NCI-H1417 treated with DMSO at 0.1 percent for 48 hours (cell line): ENCODE results near the gene MITF.

ENCODE experiments used
- DNase-seq: peaks from one replicate; lab custom pipeline; 2025; lab: John Stamatoyannopoulos, UW

MITF gene

GRCh38 chr3:69967156-69967555 lies 227.9 kb downstream of the MITF start:
- no peak for DNase-seq

GRCh38 chr3:69970827-69971226 lies 231.6 kb downstream of the MITF start:
- DNase-seq: no peak

- no peak for DNase-seq
Measured at GRCh38 chr3:69972672-69973071, 233.4 kb downstream of the MITF start.

DNA sequence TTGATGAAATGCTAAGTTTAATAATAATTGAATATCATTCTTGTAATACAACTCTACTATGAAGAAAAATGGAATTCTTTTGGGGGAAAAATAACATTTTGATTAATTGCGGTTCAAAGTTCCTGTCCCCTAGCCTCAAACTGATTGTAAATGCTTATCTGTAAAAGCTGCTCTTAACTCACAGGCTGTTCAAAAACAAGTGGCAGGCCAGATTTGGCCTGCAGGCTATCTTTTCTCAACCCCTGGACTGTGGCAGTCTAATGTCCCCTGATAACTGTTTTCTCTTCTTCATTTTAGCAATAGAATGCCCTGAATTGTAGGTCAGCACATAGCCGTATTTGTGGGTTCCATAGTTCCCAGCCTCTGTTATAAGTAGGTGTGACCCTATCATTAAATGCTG lies 236.8 kb downstream of the MITF start:
- no peak for DNase-seq

- no peak for DNase-seq
Measured at GRCh38 chr3:69983546-69984265, 244.4 kb downstream of the MITF start.

DNA sequence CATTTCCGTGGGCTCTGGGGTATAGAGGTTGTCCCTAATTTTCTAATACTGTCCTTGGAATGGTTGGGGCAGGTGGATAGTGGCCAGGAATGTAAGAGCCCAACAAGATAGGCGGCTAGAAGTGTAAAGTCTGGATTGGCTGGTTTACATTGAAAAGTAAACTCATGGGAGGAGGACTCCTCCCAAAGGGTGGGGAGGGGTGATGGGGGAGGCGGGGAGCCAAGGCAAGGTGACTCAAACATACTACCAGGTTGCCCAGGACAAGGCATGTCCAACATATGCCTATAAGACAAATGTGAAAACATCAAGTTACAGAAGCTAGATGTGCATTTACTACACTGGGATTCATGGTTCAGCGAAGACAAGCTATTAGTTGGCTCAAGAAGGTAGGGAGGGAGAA lies 246.0 kb downstream of the MITF start:
- no peak for DNase-seq

GRCh38 chr3:69986419-69986818 lies 247.2 kb downstream of the MITF start:
- no peak for DNase-seq

- DNase-seq: no peak
Measured at GRCh38 chr3:69987833-69988232, 248.6 kb downstream of the MITF start.

DNA sequence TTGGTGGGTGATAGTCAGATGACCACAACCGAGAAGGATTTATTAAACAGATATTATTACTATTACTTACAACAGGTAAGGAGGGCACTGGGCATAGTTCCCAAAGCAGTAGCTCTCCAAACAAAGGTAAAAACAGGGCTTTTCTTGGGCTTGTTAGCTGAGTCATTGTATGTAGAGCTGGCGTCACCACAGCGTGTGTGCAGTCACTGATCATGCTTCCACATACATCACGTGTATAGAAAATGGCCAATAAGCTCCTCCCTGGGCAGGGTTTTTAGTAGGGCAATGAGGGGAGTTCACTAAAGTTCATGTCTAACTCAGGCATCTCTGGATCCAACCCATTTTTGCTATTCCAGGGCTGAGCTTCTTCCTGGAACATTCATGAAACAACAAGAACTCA lies 254.5 kb downstream of the MITF start:
- no peak for DNase-seq

DNA sequence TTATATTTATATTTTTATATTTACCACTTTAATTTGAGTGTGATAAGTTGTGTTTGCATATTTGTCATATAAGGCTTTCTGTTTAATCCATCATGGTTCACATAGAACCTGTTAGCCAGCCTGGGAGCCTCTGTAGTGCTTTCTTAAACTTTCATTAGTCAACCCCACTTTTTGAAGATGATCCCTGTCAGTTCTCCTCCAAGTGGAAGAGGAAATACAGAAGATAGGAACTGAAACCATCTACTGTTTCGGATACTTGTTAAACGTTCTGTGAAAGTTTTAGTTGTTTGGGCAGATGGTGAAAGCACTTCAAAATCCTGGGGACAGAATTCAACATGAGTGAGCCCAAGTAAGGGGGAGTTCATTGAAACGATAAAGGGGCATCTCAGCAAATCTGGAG lies 255.7 kb downstream of the MITF start:
- DNase-seq: no peak

- DNase-seq: no peak
Measured at GRCh38 chr3:69997631-69998307, 258.5 kb downstream of the MITF start.

- DNase-seq: no peak
Measured at GRCh38 chr3:69998759-69999139, 259.5 kb downstream of the MITF start.

GRCh38 chr3:69999140-70000027 lies 260.1 kb downstream of the MITF start, which contains the start of gene SAMMSON:
Gene SAMMSON, plus strand, starts transcription at chr3:69999733.
- DNase-seq: no peak

DNA sequence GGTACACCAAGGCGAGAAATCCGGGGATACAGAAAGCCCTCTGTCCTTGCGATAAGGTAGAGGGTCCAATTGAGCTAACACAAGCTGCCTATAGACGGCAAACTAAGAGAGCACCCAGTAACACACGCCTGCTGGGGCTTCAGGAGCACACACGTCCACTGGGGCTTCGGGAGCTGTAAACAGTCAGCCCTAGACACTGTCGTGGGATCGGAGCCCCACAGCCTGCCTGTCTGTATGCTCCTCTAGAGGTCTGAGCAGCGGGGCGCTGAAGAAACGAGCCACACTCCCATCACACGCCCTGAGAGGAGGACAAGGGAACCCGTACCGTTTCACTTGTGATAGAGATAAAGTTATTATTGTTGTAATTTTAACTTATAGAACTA lies 260.8 kb downstream of the MITF start:
- no peak for DNase-seq

DNA sequence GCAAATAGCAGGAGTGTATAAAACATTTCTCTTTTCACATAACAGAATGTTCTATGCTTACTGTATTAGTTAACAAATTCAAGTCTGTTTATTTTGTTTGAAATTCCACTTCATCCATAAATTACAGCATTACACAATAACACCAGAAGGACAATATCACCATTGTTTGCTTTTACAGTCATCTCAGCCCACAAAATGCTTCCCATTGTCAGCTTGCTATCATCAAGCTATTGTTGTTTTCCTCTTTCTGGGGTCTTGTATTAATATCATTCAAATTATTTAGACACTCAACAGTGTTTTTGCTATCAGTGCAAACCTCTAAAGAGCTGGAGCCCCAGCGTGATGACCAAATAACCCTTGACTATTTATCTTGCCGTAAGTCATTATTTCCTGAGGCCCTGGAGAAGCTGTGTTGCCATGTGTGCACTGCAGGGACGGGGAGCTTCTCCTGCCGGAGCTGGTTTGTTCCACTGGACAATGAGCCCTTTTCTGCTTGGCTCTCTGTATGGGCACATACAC lies 261.4 kb downstream of the MITF start:
- DNase-seq: peak; percentile 11

GRCh38 chr3:70003119-70003518 lies 263.9 kb downstream of the MITF start:
- no peak for DNase-seq

DNA sequence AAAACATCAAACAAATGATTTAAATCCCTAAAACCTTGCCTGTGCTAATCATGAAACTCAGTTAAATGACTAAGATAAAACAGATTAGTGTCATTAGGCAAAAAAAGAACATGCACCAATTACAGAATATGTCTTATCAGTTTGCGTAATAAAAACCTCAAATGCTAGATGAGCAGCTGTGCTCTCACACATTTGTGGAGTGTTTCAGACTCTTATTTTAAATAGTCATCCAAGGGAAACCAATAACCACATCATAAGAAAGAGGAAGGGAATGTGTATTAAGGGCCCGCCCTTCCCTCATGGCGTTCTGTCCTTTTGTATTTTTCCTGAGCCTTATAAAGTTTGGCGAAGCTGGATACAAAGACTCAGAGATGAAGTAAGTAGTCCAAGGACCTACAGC lies 266.8 kb downstream of the MITF start:
- no peak for DNase-seq

DNA sequence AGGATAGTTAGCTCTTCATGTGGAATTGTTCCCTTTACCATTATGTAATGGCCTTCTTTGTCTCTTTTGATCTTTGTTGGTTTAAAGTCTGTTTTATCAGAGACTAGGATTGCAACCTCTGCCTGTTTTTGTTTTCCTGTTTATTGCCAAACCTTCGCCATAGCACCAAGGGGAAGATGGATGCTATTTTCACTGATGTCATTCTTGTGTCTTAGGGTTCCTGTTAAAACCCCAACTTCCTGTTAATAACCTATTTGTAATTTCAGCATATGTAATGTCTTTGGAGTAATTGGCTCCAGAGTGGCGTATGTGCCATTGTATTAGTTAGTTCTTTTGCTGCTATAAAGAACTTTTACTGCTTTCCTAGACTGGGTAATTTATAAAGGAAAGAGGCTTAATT lies 271.1 kb downstream of the MITF start:
- no peak for DNase-seq

GRCh38 chr3:70011582-70011981 lies 272.3 kb downstream of the MITF start:
- no peak for DNase-seq
